ENCODE measurements around the gene LRIG3.
"Not testable (repeated sequence)": the region's sequence is repeated elsewhere in the genome, so short reads cannot be mapped to it uniquely, and the experiment has no call there.

Gene LRIG3

DNA sequence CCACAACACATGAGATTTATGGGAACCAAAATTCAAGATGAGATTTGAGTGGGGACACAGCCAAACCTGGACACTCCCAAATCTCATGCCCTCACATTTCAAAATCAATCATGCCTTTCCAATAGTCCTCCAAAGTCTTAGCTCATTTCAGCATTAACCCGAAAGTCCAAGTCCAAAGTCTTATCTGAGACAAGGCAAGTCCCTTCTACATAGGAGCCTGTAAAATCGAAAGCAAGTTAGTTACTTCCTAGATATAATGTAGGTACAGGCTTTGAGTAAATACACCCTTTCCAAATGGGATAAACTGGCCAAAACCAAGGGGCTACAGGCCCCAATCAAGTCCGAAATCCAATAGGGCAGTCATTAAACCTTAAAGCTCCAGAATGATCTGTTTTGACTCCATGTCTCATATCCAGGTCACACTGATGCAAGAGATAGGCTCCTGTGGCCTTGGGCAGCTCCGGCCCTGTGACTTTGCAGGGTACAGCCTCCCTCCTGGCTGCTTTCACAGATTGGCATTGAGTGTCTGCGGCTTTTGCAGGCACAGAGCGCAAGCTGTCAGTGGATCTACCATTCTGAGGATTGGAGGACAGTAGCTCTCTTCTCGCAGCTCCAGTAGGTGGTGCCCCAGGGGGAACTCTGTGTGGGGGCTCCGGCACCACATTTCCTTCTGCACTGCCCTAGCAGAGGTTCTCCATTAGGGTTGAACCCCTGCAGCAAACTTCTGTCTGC, 60.1 kb downstream of the LRIG3 start:
- no peak for DNase-seq (ENCODE audit: low read depth in 2 of 2, low spot score in 1 of 2)

DNA sequence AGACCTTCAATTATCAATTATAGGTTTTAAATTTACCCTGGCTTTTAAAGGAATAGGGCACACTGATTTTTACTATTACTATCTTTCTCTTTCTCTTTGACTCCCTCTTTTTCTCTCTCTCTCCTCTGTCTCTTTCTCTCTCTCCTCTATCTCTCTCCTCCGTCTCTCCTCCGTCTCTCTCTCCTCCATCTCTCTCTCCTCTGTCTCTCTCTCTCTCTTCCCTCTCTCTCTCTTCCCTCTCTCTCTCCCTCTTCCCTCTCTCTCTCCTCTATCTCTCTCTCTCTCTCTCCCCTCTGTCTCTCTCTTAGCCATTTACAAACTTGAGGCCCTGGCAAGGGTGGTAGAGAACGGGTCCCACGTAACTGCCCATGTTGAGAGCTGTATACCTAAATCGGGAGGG, 62.3 kb downstream of the LRIG3 start:
- DNase-seq (ENCODE audit: low read depth in 2 of 2, low spot score in 1 of 2) = no peak

DNA sequence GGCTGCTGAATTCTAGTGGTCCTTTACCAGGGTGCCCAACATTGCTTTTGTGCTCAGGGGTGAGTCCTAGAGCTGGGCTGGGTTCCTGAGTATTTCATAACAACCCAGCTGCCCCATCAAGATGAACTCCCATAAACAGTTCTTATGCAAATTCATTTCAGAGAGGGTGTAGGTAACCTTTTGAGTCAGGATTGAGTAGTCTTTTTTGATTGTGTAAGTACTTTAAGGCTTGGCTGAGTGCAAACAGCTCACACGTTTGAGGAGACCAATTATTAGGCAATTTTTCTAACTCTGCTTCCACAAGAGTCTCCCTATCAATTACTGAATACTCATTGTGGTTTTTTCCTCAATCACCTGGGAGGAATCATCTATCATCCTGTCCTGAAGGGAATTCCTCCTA, 63.1 kb downstream of the LRIG3 start:
- DNase-seq (ENCODE audit: low read depth in 2 of 2, low spot score in 1 of 2) = not testable (repeated sequence)

DNA sequence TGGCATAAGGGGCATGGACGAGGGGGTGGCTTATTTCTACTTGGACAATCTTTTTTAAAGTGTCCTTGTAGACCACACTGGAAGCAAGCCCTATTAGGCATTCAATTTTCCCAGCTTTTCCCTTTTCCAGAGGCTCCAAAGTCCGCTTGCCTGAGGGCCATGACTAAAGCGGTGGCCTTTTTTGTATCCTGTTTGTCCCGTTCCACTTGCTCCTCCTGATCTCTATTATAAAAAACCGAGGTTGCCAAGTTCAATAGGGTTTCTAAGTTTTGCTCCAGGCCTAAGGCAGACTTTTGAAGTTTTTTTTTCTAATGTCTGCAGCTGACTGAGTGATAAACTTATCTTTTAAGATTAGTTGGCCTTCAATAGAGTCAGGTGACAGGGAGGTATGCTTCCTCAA, 64.7 kb downstream of the LRIG3 start:
- not testable (repeated sequence) for DNase-seq (ENCODE audit: low read depth in 2 of 2, low spot score in 1 of 2)

DNA sequence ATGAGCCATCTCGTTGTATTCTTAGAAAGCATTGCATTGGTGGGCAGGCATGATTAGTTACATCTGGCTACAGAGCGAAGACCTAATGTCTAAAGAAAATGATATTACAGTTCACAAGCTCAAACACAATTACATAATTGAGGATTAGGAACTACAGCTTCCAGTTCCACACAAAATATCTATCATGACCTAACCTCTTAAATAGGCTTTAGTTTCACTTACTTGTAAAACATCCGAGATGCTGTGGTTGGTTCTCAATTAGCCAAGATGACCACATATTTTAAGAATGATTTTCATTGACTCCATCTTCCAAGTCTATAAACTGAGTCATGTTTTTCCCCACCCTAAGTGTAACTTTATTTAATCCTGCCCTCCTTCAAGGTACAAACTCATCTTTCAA, 69.5 kb downstream of the LRIG3 start:
- no peak for DNase-seq (ENCODE audit: low read depth in 2 of 2, low spot score in 1 of 2)

DNA sequence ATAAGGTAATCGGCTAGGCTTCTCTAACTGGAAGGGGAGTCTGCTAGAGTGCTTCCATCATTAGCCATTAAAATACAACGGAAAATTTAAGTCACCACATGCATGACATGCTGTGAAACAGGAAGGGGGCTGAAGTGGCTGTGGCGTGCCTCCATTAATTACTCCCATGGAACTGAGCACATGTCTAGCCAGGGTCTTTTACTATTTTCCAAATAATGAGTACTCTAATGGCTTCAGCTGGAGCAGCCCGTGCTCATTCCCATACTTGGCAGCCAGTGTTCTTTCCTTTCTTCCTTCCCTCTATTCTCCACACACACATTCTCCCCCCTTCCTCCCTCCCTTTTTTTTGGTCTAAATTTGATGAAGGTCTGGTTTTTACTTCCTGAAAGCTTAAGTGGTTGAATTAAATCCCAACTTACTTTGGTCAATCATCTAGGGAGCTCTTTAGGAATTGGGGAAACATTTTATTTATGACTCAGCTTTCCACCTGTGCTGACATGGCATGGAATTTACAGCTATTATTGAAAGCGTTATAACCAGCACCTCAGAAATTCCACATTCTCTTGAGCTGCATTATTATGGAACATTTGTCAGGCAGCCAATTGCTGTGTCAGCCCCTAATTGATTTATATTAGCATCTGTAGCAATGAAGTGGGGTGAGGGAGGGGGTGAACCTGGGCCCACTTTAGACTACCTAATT, 72.3 kb downstream of the LRIG3 start:
- DNase-seq (ENCODE audit: low read depth in 2 of 2, low spot score in 1 of 2) = no peak

DNA sequence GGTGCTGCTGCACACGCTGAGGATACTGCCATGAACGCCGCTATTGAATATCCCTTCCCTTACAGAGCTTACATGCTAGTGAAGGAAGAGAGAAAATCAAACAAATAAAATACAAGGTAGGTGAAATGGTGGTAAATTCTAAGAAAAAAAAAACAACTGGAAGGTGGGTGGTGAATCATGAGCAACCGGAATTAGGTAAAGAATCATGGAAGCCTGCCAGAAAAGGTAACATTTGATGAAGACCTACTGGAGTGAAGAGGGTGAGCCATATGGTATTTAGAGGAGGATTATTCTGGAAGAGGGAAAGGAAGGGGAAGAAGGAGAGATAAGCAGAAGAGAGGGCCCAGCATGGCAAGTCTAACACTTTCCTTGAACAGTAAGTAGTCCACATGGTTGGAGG, 76.1 kb downstream of the LRIG3 start:
- no peak for DNase-seq (ENCODE audit: low read depth in 2 of 2, low spot score in 1 of 2)

DNA sequence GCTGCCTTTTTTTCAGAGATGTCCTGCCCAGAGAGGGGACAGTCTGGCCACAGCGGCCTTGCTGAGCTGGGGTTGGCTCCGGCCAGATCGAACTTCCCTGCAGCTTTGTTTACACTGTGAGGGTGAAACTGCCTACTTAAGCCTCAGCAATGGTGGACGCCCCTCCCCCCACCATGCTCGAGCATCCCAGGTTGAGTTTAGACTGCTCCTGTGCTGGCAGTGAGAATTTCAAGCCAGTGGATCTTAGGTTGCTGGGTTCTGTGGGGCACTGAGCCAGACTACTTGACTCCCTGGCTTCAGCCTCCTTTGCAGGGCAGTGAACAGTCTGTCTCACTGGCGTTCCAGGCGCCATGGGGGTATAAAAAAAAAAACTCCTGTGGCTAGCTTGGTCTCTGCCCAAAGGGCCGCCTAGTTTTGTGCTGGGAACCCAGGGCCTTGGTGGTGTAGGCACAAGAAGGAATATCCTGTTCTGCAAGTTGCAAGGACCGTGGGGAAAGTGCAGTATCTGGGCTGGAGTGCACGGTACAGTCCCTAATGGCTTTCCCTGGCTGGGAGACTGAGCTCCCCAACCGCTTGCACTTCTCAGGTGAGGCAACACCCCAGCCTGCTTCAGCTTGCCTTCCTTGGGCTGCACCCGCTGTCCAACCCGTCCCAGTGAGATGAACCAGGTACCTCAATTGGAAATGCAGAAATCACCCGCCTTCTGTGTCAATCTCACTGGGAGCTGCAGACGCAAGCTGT, 79.1 kb downstream of the LRIG3 start:
- DNase-seq (ENCODE audit: low read depth in 2 of 2, low spot score in 1 of 2) = no peak

DNA sequence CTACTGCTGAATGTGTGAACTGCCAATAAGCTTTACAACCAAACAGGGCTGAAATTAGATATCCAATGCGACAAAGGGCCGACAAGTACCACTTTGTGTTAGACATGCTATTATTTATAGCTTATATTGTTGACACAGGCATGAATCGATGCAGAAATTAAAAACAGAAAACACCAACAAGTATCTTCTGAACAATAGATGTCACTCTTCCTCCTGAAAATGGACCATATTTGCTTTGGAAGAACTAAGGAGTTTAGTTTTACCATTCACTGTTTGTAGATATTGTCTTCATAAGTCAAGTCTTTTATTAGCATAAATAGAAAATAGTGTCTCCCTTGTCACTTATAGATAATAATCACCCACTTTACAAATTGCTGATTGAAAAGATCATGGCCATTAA, 86.5 kb downstream of the LRIG3 start:
- no peak for DNase-seq (ENCODE audit: low read depth in 2 of 2, low spot score in 1 of 2)

DNA sequence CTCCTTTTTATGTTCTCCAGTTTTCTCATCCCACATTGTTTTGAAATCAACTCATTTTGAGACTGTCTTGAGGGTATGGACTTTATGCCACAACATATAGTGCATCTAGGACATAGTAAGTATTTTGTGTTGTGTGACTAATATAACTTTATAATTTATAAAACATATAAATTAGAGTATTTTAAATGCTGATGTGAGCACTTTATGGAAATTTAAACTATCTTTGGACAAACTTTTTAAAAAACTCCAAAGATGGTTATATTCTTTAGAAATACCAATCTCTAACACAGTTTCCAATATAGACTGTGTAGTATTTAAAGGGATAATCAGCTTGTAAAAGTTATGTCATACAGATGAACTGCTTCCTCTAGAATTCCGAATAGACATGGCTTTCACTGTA, 87.4 kb downstream of the LRIG3 start:
- DNase-seq (ENCODE audit: low read depth in 2 of 2, low spot score in 1 of 2) = no peak

Measured in stimulated activated CD8-positive, alpha-beta memory T cell treated with anti-CD3 and anti-CD28 coated beads, Interleukin-4, amount 100 ng/mL, for 1 hour (primary cell).